ENCODE measurements around the gene ATP1A4. TPM values are rescaled to one million over a fixed set of nuclear protein-coding genes. Genes with fewer than 3 reads are reported as not detected.

Gene ATP1A4
- total and polyA plus RNA-seq, 2 of the 13 experiments (the other 11 are each of a cell fraction or from before 2014, with no cell fraction given) = not detected

DNA sequence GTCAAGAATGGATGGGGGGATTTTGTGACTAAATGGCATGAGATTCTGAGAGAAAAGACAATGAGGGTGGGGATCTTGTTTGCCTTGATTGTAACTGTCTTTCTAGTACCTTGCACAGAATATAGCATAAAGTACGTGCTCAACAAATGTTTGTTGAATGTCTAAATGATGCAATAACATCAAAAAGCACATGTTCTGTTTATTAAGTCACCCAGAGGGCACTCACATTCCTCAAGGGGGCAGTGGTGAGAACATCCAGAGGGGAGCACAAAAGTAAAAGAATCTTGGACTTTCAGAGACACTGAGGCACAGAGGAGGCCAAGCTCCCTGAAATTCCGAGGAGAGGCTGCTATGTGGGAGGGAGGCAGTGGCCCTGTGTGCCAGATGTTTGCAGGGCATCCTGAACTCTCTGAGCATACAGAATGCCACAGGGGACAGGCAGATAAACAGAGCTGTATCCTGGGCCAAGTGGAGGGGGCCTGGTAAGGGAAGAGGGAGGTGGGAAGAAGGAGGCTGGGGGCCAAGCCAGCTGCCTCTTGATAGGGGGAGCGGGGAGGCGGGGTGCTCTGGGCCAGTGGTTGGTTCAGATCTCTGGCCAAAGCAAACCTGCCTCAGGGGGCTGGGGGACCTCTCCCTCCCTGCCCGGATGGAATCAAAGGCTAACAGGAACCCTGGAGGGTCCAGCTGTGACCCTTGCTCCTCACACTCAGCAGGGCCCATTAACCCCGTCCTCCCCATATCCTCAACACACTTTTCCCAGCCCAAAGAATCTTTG is 42.3 kb upstream of the ATP1A4 start (continued):
- no peak for TF ChIP-seq RAD51 (IDR thresholded peaks at IDR 0.05; ENCODE audit: borderline replicate concordance)
- no peak for TF ChIP-seq IRX3 (CRISPR knock-in tag; IDR thresholded peaks at IDR 0.05; ENCODE audit: borderline replicate concordance, low read depth)
- TF ChIP-seq SAP130 (CRISPR knock-in tag; IDR thresholded peaks at IDR 0.05; ENCODE audit: low read depth) = peak; percentile 25; the same call in 1 of the 2 replicates
- TF ChIP-seq TARDBP (CRISPR knock-in tag; IDR thresholded peaks at IDR 0.05) = peak; percentile 49; the same call in 1 of the 2 replicates
- no peak for TF ChIP-seq MLX (CRISPR knock-in tag; IDR thresholded peaks at IDR 0.05)
- no peak for TF ChIP-seq ZNF225 (CRISPR knock-in tag; IDR thresholded peaks at IDR 0.05)
- TF ChIP-seq, protein P1, sequence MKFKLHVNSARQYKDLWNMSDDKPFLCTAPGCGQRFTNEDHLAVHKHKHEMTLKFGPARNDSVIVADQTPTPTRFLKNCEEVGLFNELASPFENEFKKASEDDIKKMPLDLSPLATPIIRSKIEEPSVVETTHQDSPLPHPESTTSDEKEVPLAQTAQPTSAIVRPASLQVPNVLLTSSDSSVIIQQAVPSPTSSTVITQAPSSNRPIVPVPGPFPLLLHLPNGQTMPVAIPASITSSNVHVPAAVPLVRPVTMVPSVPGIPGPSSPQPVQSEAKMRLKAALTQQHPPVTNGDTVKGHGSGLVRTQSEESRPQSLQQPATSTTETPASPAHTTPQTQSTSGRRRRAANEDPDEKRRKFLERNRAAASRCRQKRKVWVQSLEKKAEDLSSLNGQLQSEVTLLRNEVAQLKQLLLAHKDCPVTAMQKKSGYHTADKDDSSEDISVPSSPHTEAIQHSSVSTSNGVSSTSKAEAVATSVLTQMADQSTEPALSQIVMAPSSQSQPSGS (CRISPR knock-in tag; IDR thresholded peaks at IDR 0.05) = peak; percentile 50; the same call in 1 of the 2 replicates
- TF ChIP-seq HNF4G (IDR thresholded peaks at IDR 0.05; ENCODE audit: borderline replicate concordance, low read depth, low read length) = peak; percentile 93
- TF ChIP-seq HNF4G (CRISPR knock-in tag; IDR thresholded peaks at IDR 0.05; ENCODE audit: borderline replicate concordance, low read depth) = peak; percentile 42; the same call in 1 of the 2 replicates
- TF ChIP-seq PRDM15 (CRISPR knock-in tag; IDR thresholded peaks at IDR 0.05) = no peak
- TF ChIP-seq, protein P2, sequence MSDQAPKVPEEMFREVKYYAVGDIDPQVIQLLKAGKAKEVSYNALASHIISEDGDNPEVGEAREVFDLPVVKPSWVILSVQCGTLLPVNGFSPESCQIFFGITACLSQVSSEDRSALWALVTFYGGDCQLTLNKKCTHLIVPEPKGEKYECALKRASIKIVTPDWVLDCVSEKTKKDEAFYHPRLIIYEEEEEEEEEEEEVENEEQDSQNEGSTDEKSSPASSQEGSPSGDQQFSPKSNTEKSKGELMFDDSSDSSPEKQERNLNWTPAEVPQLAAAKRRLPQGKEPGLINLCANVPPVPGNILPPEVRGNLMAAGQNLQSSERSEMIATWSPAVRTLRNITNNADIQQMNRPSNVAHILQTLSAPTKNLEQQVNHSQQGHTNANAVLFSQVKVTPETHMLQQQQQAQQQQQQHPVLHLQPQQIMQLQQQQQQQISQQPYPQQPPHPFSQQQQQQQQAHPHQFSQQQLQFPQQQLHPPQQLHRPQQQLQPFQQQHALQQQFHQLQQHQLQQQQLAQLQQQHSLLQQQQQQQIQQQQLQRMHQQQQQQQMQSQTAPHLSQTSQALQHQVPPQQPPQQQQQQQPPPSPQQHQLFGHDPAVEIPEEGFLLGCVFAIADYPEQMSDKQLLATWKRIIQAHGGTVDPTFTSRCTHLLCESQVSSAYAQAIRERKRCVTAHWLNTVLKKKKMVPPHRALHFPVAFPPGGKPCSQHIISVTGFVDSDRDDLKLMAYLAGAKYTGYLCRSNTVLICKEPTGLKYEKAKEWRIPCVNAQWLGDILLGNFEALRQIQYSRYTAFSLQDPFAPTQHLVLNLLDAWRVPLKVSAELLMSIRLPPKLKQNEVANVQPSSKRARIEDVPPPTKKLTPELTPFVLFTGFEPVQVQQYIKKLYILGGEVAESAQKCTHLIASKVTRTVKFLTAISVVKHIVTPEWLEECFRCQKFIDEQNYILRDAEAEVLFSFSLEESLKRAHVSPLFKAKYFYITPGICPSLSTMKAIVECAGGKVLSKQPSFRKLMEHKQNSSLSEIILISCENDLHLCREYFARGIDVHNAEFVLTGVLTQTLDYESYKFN (CRISPR knock-in tag; conservative IDR thresholded peaks at IDR 0.05) = peak; percentile 79
- no peak for TF ChIP-seq MXD1 (CRISPR knock-in tag; IDR thresholded peaks at IDR 0.05)
- TF ChIP-seq ZNF75D (CRISPR knock-in tag; IDR thresholded peaks at IDR 0.05; ENCODE audit: borderline replicate concordance) = no peak
- TF ChIP-seq MYC (CRISPR knock-in tag; IDR thresholded peaks at IDR 0.05; ENCODE audit: borderline replicate concordance) = peak; percentile 34; the same call in 1 of the 2 replicates
- TF ChIP-seq ATF3 (CRISPR knock-in tag; IDR thresholded peaks at IDR 0.05) = peak; percentile 52; the same call in 1 of the 2 replicates
- TF ChIP-seq, protein P3, sequence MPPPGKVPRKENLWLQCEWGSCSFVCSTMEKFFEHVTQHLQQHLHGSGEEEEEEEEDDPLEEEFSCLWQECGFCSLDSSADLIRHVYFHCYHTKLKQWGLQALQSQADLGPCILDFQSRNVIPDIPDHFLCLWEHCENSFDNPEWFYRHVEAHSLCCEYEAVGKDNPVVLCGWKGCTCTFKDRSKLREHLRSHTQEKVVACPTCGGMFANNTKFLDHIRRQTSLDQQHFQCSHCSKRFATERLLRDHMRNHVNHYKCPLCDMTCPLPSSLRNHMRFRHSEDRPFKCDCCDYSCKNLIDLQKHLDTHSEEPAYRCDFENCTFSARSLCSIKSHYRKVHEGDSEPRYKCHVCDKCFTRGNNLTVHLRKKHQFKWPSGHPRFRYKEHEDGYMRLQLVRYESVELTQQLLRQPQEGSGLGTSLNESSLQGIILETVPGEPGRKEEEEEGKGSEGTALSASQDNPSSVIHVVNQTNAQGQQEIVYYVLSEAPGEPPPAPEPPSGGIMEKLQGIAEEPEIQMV (CRISPR knock-in tag; IDR thresholded peaks at IDR 0.05; ENCODE audit: low read depth) = no peak

Data from HepG2 (cell line).